ENCODE results near the gene RHOC.

The RHOC gene

GRCh38 chr1:112700290-112701226 is 6.4 kb downstream of the RHOC start:
- peak; percentile 70 for DNase-seq

- DNase-seq, result no peak
Measured at GRCh38 chr1:112699425-112700144, 7.3 kb downstream of the RHOC start.

GRCh38 chr1:112698366-112699310 is 8.3 kb downstream of the RHOC start:
- DNase-seq, result no peak

GRCh38 chr1:112697781-112698201 is 9.1 kb downstream of the RHOC start:
- DNase-seq, result no peak

- DNase-seq, result no peak
Measured at GRCh38 chr1:112696578-112697314, 10.2 kb downstream of the RHOC start.

GRCh38 chr1:112695276-112695675 is 11.7 kb downstream of the RHOC start:
- no peak for DNase-seq

- DNase-seq, result no peak
Measured at GRCh38 chr1:112694363-112694929, 12.5 kb downstream of the RHOC start.

GRCh38 chr1:112693821-112694220 is 13.1 kb downstream of the RHOC start:
- DNase-seq, result no peak

GRCh38 chr1:112692681-112693080 is 14.2 kb downstream of the RHOC start:
- DNase-seq, result no peak

- no peak for DNase-seq
Measured at GRCh38 chr1:112689842-112690237, 17.1 kb downstream of the RHOC start.

GRCh38 chr1:112689196-112689841 is 17.6 kb downstream of the RHOC start:
- no peak for DNase-seq

GRCh38 chr1:112688781-112689193 is 18.1 kb downstream of the RHOC start:
- no peak for DNase-seq

- no peak for DNase-seq
Measured at GRCh38 chr1:112687785-112688496, 19.0 kb downstream of the RHOC start.

- no peak for DNase-seq
Measured at GRCh38 chr1:112687361-112687760, 19.6 kb downstream of the RHOC start.

- DNase-seq, result no peak
Measured at GRCh38 chr1:112686835-112687234, 20.1 kb downstream of the RHOC start.

- no peak for DNase-seq
Measured at GRCh38 chr1:112686417-112686816, 20.5 kb downstream of the RHOC start.

- DNase-seq, result no peak
Measured at GRCh38 chr1:112685913-112686312, 21.0 kb downstream of the RHOC start.

GRCh38 chr1:112678605-112679004 is 28.3 kb downstream of the RHOC start:
- DNase-seq, result no peak

- DNase-seq, result no peak
Measured at GRCh38 chr1:112677501-112677900, 29.4 kb downstream of the RHOC start.

GRCh38 chr1:112676543-112676942 is 30.4 kb downstream of the RHOC start:
- no peak for DNase-seq
